SK-N-SH treated with all-trans-retinoic acid at 6 μM for 48 hours (cell line): ENCODE results near the gene CDCA3.

Experiments
- ATAC-seq: fragments of 200-7000 bp; cut with Tn5 transposase; 3 replicates; pipeline ENCODE4 v1.9.1; 2020; ENCODE audit warnings: mild to moderate bottlenecking, moderate library complexity
- ARNTL ChIP-seq: fragments of 450-650 bp; formaldehyde crosslinking; IDR thresholded peaks from 2 replicates; pipeline ENCODE4 v1.5.0; 2020; ENCODE audit warnings: low read depth, mild to moderate bottlenecking, moderate library complexity, borderline replicate concordance
- BACH2 ChIP-seq: fragments of 250-450 bp; sonication (Bioruptor Pico); IDR thresholded peaks from 2 replicates; pipeline ENCODE4 v1.9.0; 2021; ENCODE audit warnings: mild to moderate bottlenecking, borderline replicate concordance
- CREB5 ChIP-seq: fragments of 250-450 bp; sonication (Bioruptor Pico); IDR thresholded peaks from 2 replicates; pipeline ENCODE4 v1.5.1; 2020; ENCODE audit warnings: low read depth, mild to moderate bottlenecking, moderate library complexity
- CSDC2 ChIP-seq: fragments of 250-450 bp; sonication (Bioruptor Pico); IDR thresholded peaks from 2 replicates; pipeline ENCODE4 v1.5.0; 2020; ENCODE audit warnings: mild to moderate bottlenecking, moderate library complexity
- ESRRG ChIP-seq: fragments of 250-450 bp; sonication (Bioruptor Pico); IDR thresholded peaks from 2 replicates; pipeline ENCODE4 v1.6.1; 2021; ENCODE audit warnings: mild to moderate bottlenecking
- GLIS3 ChIP-seq: fragments of 250-450 bp; sonication (Bioruptor Pico); IDR thresholded peaks from 2 replicates; pipeline ENCODE4 v1.5.0; 2020; ENCODE audit warnings: mild to moderate bottlenecking, moderate library complexity
- ISL1 ChIP-seq: fragments of 250-450 bp; sonication (Bioruptor Pico); IDR thresholded peaks from 2 replicates; pipeline ENCODE4 v2.1.2; 2022; ENCODE audit warnings: mild to moderate bottlenecking, moderate library complexity
- OSR1 ChIP-seq: fragments of 250-450 bp; sonication (Bioruptor Pico); IDR thresholded peaks from 2 replicates; pipeline ENCODE4 v1.8.0; 2022; ENCODE audit warnings: moderate library complexity, mild to moderate bottlenecking, inconsistent platforms
- PATZ1 ChIP-seq: fragments of 250-450 bp; sonication (Bioruptor Pico); IDR thresholded peaks from 2 replicates; pipeline ENCODE4 v1.8.0; 2020; ENCODE audit warnings: mild to moderate bottlenecking, moderate library complexity, borderline replicate concordance
- POU6F1 ChIP-seq: fragments of 250-450 bp; sonication (Bioruptor Pico); IDR thresholded peaks from 2 replicates; pipeline ENCODE4 v1.8.0; 2021; ENCODE audit warnings: low read depth, mild to moderate bottlenecking, moderate library complexity, borderline replicate concordance
- RARB ChIP-seq: fragments of 250-450 bp; sonication (Bioruptor Pico); IDR thresholded peaks from 2 replicates; pipeline ENCODE4 v1.8.0; 2021; ENCODE audit warnings: mild to moderate bottlenecking, moderate library complexity
- TCF4 ChIP-seq: fragments of 250-450 bp; sonication (Bioruptor Pico); IDR thresholded peaks from 2 replicates; pipeline ENCODE4 v1.8.0; 2021; ENCODE audit warnings: mild to moderate bottlenecking, moderate library complexity, borderline replicate concordance
- TOX ChIP-seq: fragments of 250-450 bp; sonication (Bioruptor Pico); IDR thresholded peaks from 2 replicates; pipeline ENCODE4 v1.8.0; 2021; ENCODE audit warnings: mild to moderate bottlenecking, moderate library complexity, borderline replicate concordance
- TSHZ2 ChIP-seq: fragments of 250-450 bp; sonication (Bioruptor Pico); IDR thresholded peaks from 2 replicates; pipeline ENCODE4 v1.5.0; 2020; ENCODE audit warnings: mild to moderate bottlenecking, moderate library complexity
- ZFP30 ChIP-seq: fragments of 450-650 bp; formaldehyde crosslinking; IDR thresholded peaks from 2 replicates; pipeline ENCODE4 v1.5.0; 2022; ENCODE audit warnings: mild to moderate bottlenecking, moderate library complexity
- ZNF565 ChIP-seq: fragments of 450-650 bp; formaldehyde crosslinking; conservative IDR thresholded peaks from 2 replicates; pipeline ENCODE4 v1.5.0; 2020; ENCODE audit warnings: low read depth, mild to moderate bottlenecking, moderate library complexity
- ZNF70 ChIP-seq: fragments of 450-650 bp; formaldehyde crosslinking; IDR thresholded peaks from 2 replicates; pipeline ENCODE4 v1.5.0; 2020; ENCODE audit warnings: mild to moderate bottlenecking, moderate library complexity
- ZNF8 ChIP-seq: fragments of 450-650 bp; formaldehyde crosslinking; IDR thresholded peaks from 2 replicates; pipeline ENCODE4 v1.5.0; 2020; ENCODE audit warnings: mild to moderate bottlenecking, moderate library complexity

Gene CDCA3

GRCh38 chr12:6827982-6828780 is 22.9 kb downstream of the CDCA3 start, which contains the start of gene P3H3:
Gene P3H3, plus strand, starts transcription at chr12:6828407. Its CDS starts 34 bp downstream, at chr12:6828441.
- peak; percentile 32 for ATAC-seq
- TF ChIP-seq ISL1 (CRISPR knock-in tag) (no peak), ZNF70 (CRISPR knock-in tag) (no peak), POU6F1 (CRISPR knock-in tag) (no peak), TSHZ2 (CRISPR knock-in tag) (no peak), TCF4 (CRISPR knock-in tag) (no peak), RARB (CRISPR knock-in tag) (no peak), BACH2 (CRISPR knock-in tag) (no peak), OSR1 (CRISPR knock-in tag) (no peak)

GRCh38 chr12:6827437-6827911 is 23.6 kb downstream of the CDCA3 start:
- TF ChIP-seq ESRRG (CRISPR knock-in tag) = no peak
- ATAC-seq = peak; percentile 68

- TF ChIP-seq ZFP30 (CRISPR knock-in tag) (no peak), CSDC2 (CRISPR knock-in tag) (no peak), PATZ1 (CRISPR knock-in tag) (no peak), TCF4 (CRISPR knock-in tag) (no peak), POU6F1 (CRISPR knock-in tag) (no peak), ARNTL (CRISPR knock-in tag) (no peak), TOX (CRISPR knock-in tag) (no peak), ZNF8 (CRISPR knock-in tag) (no peak), RARB (CRISPR knock-in tag) (no peak), GLIS3 (CRISPR knock-in tag) (no peak), CREB5 (CRISPR knock-in tag) (no peak), ZNF565 (CRISPR knock-in tag) (no peak), BACH2 (CRISPR knock-in tag) (no peak), ISL1 (CRISPR knock-in tag) (no peak), OSR1 (CRISPR knock-in tag) (no peak)
- ATAC-seq = no peak
Observed at GRCh38 chr12:6826734-6827436, 24.2 kb downstream of the CDCA3 start.
